Natural killer cell (primary cell): ENCODE results near the gene NOL3. TPM values are rescaled to one million over a fixed set of nuclear protein-coding genes. Genes with fewer than 3 reads are reported as not detected.

ENCODE experiments used
- ATAC-seq, 3 donors: fragments of 150-1000 bp in 2 of 3; fragments of 200-7000 bp in 1 of 3; cut with Tn5 transposase; 1 replicate in 1 of 3; 2 replicates in 2 of 3; pipeline ENCODE4 v1.10.0; 2021; ENCODE audit warnings: mild to moderate bottlenecking in 2 of 3, moderate library complexity in 2 of 3
- DNase-seq, 2 donors: peaks; one replicate each; pipeline versions ENCODE4 v3.0.0 to v3.0.0-alpha.2; 2013 to 2021; ENCODE audit warnings: mixed read lengths in 1 of 2
- H3K27ac ChIP-seq: one replicate; pipeline ENCODE4 v1.5.1; 2013; ENCODE audit warnings: mild to moderate bottlenecking, low read length
- H3K27me3 ChIP-seq: one replicate; pipeline ENCODE4 v1.6.1; 2013; ENCODE audit warnings: low read length; ENCODE audit not compliant: control insufficient read depth, insufficient read depth
- H3K36me3 ChIP-seq: one replicate; pipeline ENCODE4 v1.6.1; 2013; ENCODE audit warnings: low read length; ENCODE audit not compliant: control insufficient read depth, insufficient read depth
- H3K4me1 ChIP-seq: one replicate; pipeline ENCODE4 v1.6.1; 2013; ENCODE audit warnings: low read length; ENCODE audit not compliant: control insufficient read depth, insufficient read depth
- H3K4me3 ChIP-seq: one replicate; pipeline ENCODE4 v1.5.1; 2013; ENCODE audit warnings: low read length
- H3K9me3 ChIP-seq: one replicate; pipeline ENCODE4 v1.6.1; 2013; ENCODE audit warnings: low read length; ENCODE audit not compliant: control insufficient read depth, insufficient read depth
- H3K27ac Mint-ChIP-seq, 2 donors: one replicate each; pipeline ENCODE4 v1.8.0; 2022; ENCODE audit warnings: mild to moderate bottlenecking in 2 of 2, mixed read lengths in 2 of 2, moderate library complexity in 1 of 2
- H3K27me3 Mint-ChIP-seq, 2 donors: one replicate each; pipeline ENCODE4 v1.8.0; 2022; ENCODE audit warnings: low read depth in 2 of 2, mixed read lengths in 2 of 2
- H3K36me3 Mint-ChIP-seq: one replicate; pipeline ENCODE4 v1.8.0; 2022; ENCODE audit warnings: mixed read lengths
- H3K4me1 Mint-ChIP-seq, 2 donors: one replicate each; pipeline ENCODE4 v1.8.0; 2022; ENCODE audit warnings: mixed read lengths in 2 of 2
- H3K4me3 Mint-ChIP-seq: one replicate; pipeline ENCODE4 v1.8.0; 2022; ENCODE audit warnings: mild to moderate bottlenecking, moderate library complexity, mixed read lengths
- H3K9me3 Mint-ChIP-seq, 2 donors: one replicate each; pipeline ENCODE4 v1.8.0; 2022; ENCODE audit warnings: mixed read lengths in 2 of 2
- WGBS: methylation state at CpG from one replicate; pipeline ENCODE4 v1.1.7; 2013; ENCODE audit warnings: missing lambda C conversion rate; ENCODE audit not compliant: insufficient coverage; 5-methylcytosine and 5-hydroxymethylcytosine counted together
- intact Hi-C: fragments of 100-400 bp; cut with micrococcal nuclease; formaldehyde crosslinking; loops from one replicate; pipeline ENCODE4 v1.14.2; 2022
- total RNA-seq, 4 donors: library from RNA; stranded (reverse); fragments of 120-200 nt in 1 of 4; gene quantifications; one replicate each; pipeline versions ENCODE4 v1.2.3 to v1.2.4, GENCODE V29; 2013 to 2022
- TF ChIP-seq, protein P1 (sequence below): fragments of 200-600 bp; IDR thresholded peaks from one replicate; pipeline ENCODE4 v1.8.0; 2022; ENCODE audit warnings: antibody characterized with exemption

The NOL3 gene
- total RNA-seq, 3 donors from 2014 or later (not counting 1 experiment from before 2014, with no cell fraction given), result 0.88 to 1.3 (median 1.3) TPM

DNA sequence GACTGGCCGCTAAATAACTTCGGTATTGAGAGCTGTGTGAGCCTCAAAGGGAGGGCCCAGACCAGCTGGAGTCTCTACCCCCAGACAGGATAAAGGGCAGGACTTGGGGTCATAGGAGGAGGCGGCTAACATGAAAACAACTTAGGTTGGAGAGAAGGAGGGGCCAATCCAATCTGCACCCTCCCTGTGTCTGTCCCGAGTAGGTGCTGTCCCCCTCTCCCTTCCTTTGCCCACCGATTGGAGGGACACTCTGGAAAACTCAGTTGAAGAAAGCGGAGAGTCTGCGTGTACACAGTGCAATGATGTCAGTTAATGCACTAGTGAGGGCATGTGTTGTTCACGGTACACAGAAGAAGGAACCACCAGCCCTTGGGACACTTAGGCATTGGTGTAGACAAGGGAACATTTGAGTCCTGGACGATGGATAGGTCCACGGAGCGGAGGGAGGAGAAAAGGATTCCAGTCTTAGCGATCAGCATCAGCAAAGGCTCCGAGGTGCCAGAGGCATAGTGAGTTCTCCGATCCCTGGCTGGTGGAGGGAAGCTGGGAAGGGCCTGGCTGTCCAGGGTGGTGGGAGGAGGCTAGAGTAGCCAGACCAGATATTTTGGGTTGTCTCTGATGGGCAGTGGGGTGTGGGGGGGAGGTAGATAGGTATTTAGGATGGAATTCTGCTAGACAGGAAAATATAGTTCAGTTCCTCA lies 761 bp downstream of the NOL3 start:
- H3K27me3 ChIP-seq, result peaks cover 49% of the 10 kb centered on the region
- peaks cover 31 to 56% of the 10 kb centered on the region in 2 donors for H3K4me1 Mint-ChIP-seq

GRCh38 chr16:67173323-67173722 lies 3.0 kb downstream of the NOL3 start:
- H3K27me3 Mint-ChIP-seq, result peaks cover 23 to 25% of the 10 kb centered on the region in 2 donors
- no peaks in the 10 kb centered on the region for H3K9me3 ChIP-seq
- TF ChIP-seq, protein P1, sequence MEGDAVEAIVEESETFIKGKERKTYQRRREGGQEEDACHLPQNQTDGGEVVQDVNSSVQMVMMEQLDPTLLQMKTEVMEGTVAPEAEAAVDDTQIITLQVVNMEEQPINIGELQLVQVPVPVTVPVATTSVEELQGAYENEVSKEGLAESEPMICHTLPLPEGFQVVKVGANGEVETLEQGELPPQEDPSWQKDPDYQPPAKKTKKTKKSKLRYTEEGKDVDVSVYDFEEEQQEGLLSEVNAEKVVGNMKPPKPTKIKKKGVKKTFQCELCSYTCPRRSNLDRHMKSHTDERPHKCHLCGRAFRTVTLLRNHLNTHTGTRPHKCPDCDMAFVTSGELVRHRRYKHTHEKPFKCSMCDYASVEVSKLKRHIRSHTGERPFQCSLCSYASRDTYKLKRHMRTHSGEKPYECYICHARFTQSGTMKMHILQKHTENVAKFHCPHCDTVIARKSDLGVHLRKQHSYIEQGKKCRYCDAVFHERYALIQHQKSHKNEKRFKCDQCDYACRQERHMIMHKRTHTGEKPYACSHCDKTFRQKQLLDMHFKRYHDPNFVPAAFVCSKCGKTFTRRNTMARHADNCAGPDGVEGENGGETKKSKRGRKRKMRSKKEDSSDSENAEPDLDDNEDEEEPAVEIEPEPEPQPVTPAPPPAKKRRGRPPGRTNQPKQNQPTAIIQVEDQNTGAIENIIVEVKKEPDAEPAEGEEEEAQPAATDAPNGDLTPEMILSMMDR, result no peak
- H3K36me3 ChIP-seq, result no peaks in the 10 kb centered on the region
- H3K9me3 Mint-ChIP-seq, result no peaks in the 10 kb centered on the region
- no peak overlapping the region for H3K27ac ChIP-seq
- no peak overlapping the region for H3K4me3 ChIP-seq
- H3K27me3 ChIP-seq, result peaks cover 30% of the 10 kb centered on the region
- DNase-seq (no peak), ATAC-seq (no peak)
- peaks cover 51% of the 10 kb centered on the region for H3K4me1 ChIP-seq
- H3K27ac Mint-ChIP-seq, result peak overlapping the region in 1 of 2 donors; percentile 89
- WGBS, result 96% methylated on average over 1 of the region's 1 CpG
- intact Hi-C loops, result no loop called here
- peaks cover 36 to 62% of the 10 kb centered on the region in 2 donors for H3K4me1 Mint-ChIP-seq
- H3K4me3 Mint-ChIP-seq, result peak overlapping the region; percentile 87
- no peaks in the 10 kb centered on the region for H3K36me3 Mint-ChIP-seq

More for the DNA sequence above, 761 bp downstream of the NOL3 start:
- no peak overlapping the region for H3K27ac ChIP-seq
- H3K4me1 ChIP-seq, result peaks cover 43% of the 10 kb centered on the region
- TF ChIP-seq, protein P1, result no peak
- Mint-ChIP-seq H3K4me3 (peak overlapping the region; percentile 32), H3K9me3 (no peaks in the 10 kb centered on the region), H3K27ac (peak overlapping the region in 1 of 2 donors; percentile 53), H3K27me3 (peaks cover 34 to 45% of the 10 kb centered on the region in 2 donors), H3K36me3 (no peaks in the 10 kb centered on the region)
- no peak for DNase-seq
- no peaks in the 10 kb centered on the region for H3K36me3 ChIP-seq
- WGBS, result 61% methylated on average over 13 of the region's 14 CpGs
- no peak for ATAC-seq
- no peak overlapping the region for H3K4me3 ChIP-seq
- H3K9me3 ChIP-seq, result no peaks in the 10 kb centered on the region
- intact Hi-C loops, result no loop called here

DNA sequence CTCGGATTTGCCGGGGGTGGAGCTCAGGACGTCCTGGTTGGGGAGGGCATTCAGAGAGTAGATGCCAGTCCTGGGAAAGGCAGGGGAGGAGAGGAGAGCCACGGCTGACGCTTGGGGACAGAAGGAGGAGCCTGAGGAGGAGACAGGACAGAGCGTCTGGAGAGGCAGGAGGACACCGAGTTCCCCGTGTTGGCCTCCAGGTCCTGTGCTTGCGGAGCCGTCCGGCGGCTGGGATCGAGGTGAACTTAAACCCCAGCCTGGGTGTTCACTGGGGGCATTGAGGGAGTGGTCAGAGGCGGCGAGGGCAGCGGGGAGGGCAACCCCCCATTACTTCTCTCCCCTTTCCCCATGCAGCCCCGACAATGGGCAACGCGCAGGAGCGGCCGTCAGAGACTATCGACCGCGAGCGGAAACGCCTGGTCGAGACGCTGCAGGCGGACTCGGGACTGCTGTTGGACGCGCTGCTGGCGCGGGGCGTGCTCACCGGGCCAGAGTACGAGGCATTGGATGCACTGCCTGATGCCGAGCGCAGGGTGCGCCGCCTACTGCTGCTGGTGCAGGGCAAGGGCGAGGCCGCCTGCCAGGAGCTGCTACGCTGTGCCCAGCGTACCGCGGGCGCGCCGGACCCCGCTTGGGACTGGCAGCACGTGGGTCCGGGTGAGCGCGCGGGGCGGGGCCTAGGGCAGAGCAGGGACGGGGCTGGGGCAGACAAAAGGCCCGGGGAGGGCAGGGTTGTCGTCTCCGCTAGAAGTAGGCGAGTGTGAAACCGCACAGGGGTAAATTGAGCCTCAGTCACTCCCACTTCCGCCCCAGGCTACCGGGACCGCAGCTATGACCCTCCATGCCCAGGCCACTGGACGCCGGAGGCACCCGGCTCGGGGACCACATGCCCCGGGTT lies 3.7 kb downstream of the NOL3 start:
- H3K27ac ChIP-seq, result no peak overlapping the region
- no peaks in the 10 kb centered on the region for H3K9me3 Mint-ChIP-seq
- peaks cover 19 to 25% of the 10 kb centered on the region in 2 donors for H3K27me3 Mint-ChIP-seq
- peaks cover 57% of the 10 kb centered on the region for H3K4me1 ChIP-seq
- H3K36me3 Mint-ChIP-seq, result no peaks in the 10 kb centered on the region
- H3K4me3 Mint-ChIP-seq, result peak overlapping the region; percentile 87
- under 1% methylated on average over 71 of the region's 71 CpGs for WGBS
- H3K36me3 ChIP-seq, result no peaks in the 10 kb centered on the region
- peak overlapping the region; percentile 38 for H3K4me3 ChIP-seq
- no peaks in the 10 kb centered on the region for H3K9me3 ChIP-seq
- H3K4me1 Mint-ChIP-seq, result peaks cover 36 to 66% of the 10 kb centered on the region in 2 donors
- TF ChIP-seq, protein P1, result no peak
- intact Hi-C loops, result loop anchor here (2.0 kb wide), 1 partner anchor 13 kb away; no protein-coding TSS in a partner anchor
- DNase-seq (peak; percentile 59 to 81), ATAC-seq (peak; percentile 78 to 84 (median 80))
- peaks cover 23% of the 10 kb centered on the region for H3K27me3 ChIP-seq
- H3K27ac Mint-ChIP-seq, result peak overlapping the region in 1 of 2 donors; percentile 89
